HG03039 (cell line): ENCODE measurements around the gene GALNT2.

Experiments used
- ATAC-seq: cut with Tn5 transposase; IDR thresholded peaks from one replicate; pipeline ENCODE4 v1.9.1; 2021; ENCODE audit warnings: mild to moderate bottlenecking, moderate library complexity; ENCODE audit not compliant: unreplicated experiment

Gene GALNT2

GRCh38 chr1:230226007-230226800, 159.2 kb downstream of the GALNT2 start:
- ATAC-seq: no peak

- ATAC-seq: no peak
These were observed 159.8 kb downstream of the GALNT2 start for GRCh38 chr1:230226814-230227213.

GRCh38 chr1:230228236-230228897, 161.3 kb downstream of the GALNT2 start:
- no peak for ATAC-seq

- no peak for ATAC-seq
These were observed 163.2 kb downstream of the GALNT2 start for GRCh38 chr1:230230273-230230672.

- no peak for ATAC-seq
These were observed 164.1 kb downstream of the GALNT2 start for GRCh38 chr1:230230948-230231773.

GRCh38 chr1:230231774-230232145, 164.7 kb downstream of the GALNT2 start:
- ATAC-seq: no peak

- no peak for ATAC-seq
These were observed 165.3 kb downstream of the GALNT2 start for GRCh38 chr1:230232371-230232771.

GRCh38 chr1:230233786-230234185, 166.7 kb downstream of the GALNT2 start:
- no peak for ATAC-seq

GRCh38 chr1:230235876-230236275, 168.8 kb downstream of the GALNT2 start:
- no peak for ATAC-seq

- no peak for ATAC-seq
These were observed 169.4 kb downstream of the GALNT2 start for GRCh38 chr1:230236301-230237008.

- ATAC-seq: no peak
These were observed 170.0 kb downstream of the GALNT2 start for GRCh38 chr1:230237009-230237370.

- ATAC-seq: no peak
These were observed 170.8 kb downstream of the GALNT2 start for GRCh38 chr1:230237805-230238204.

GRCh38 chr1:230240446-230241086, 173.5 kb downstream of the GALNT2 start:
- ATAC-seq: no peak

GRCh38 chr1:230242326-230242725, 175.3 kb downstream of the GALNT2 start:
- no peak for ATAC-seq

- no peak for ATAC-seq
These were observed 176.1 kb downstream of the GALNT2 start for GRCh38 chr1:230243146-230243545.

- ATAC-seq: no peak
These were observed 176.7 kb downstream of the GALNT2 start for GRCh38 chr1:230243583-230244353.

GRCh38 chr1:230246551-230246950, 179.5 kb downstream of the GALNT2 start:
- no peak for ATAC-seq

GRCh38 chr1:230248016-230248888, 181.2 kb downstream of the GALNT2 start:
- ATAC-seq: no peak

- no peak for ATAC-seq
These were observed 181.8 kb downstream of the GALNT2 start for GRCh38 chr1:230248889-230249270.
